Upper lobe of left lung (tissue), 6 donors: ENCODE measurements around the gene LRP8. TPM values are rescaled to one million over a fixed set of nuclear protein-coding genes. Genes with fewer than 3 reads are reported as not detected.

ENCODE experiments used
- ATAC-seq, 2 donors: fragments of 200-7000 bp; cut with Tn5 transposase; one replicate each; pipeline ENCODE4 v1.9.1; 2022; ENCODE audit warnings: mild to moderate bottlenecking in 2 of 2, moderate library complexity in 2 of 2; ENCODE audit not compliant: low FRiP score in 2 of 2
- DNase-seq, 2 donors: peaks; one replicate each; pipeline ENCODE4 v3.0.0-alpha.2; 2019 to 2020
- H3K27ac ChIP-seq, 4 donors: fragments of 200-600 bp; sonication (generic); one replicate each; pipeline ENCODE4 v1.5.1; 2016 to 2019
- H3K27me3 ChIP-seq, 4 donors: fragments of 200-600 bp; sonication (generic); one replicate each; pipeline ENCODE4 v1.5.1; 2017 to 2019
- H3K36me3 ChIP-seq, 4 donors: fragments of 200-600 bp; sonication (generic); one replicate each; pipeline ENCODE4 v1.5.1; 2016 to 2019
- H3K4me1 ChIP-seq, 4 donors: fragments of 200-600 bp; sonication (generic); one replicate each; pipeline ENCODE4 v1.5.1; 2018 to 2019
- H3K4me3 ChIP-seq, 4 donors: fragments of 200-600 bp; sonication (generic); one replicate each; pipeline ENCODE4 v1.5.1; 2017 to 2019; ENCODE audit warnings: mild to moderate bottlenecking in 2 of 4, moderate library complexity in 1 of 4
- H3K9me3 ChIP-seq, 4 donors: fragments of 200-600 bp; sonication (generic); one replicate each; pipeline ENCODE4 v1.5.1; 2018 to 2019
- CTCF ChIP-seq, 6 experiments: fragments of 450-650 bp in 4 of 6; fragments of 200-600 bp in 2 of 6; sonication (generic) in 2 of 6; IDR thresholded peaks; one replicate each; pipeline ENCODE4 v1.5.1; 2016 to 2019; ENCODE audit warnings: antibody characterized with exemption in 6 of 6
- EP300 ChIP-seq, 4 donors: sonication (generic); formaldehyde crosslinking; IDR thresholded peaks; one replicate each; pipeline ENCODE4 v1.5.1; 2017; ENCODE audit warnings: antibody characterized with exemption in 4 of 4, control low read depth in 2 of 4
- POLR2A ChIP-seq, 4 donors: fragments of 450-650 bp; IDR thresholded peaks; one replicate each; pipeline ENCODE4 v1.5.1; 2016 to 2017; ENCODE audit warnings: antibody characterized with exemption in 4 of 4, mild to moderate bottlenecking in 2 of 4
- POLR2AphosphoS5 ChIP-seq, 2 donors: sonication (generic); formaldehyde crosslinking; IDR thresholded peaks; one replicate each; pipeline ENCODE4 v1.5.1; 2017; ENCODE audit warnings: antibody characterized with exemption in 2 of 2
- WGBS, 2 donors: methylation state at CpG; one replicate each; pipeline ENCODE4 v1.1.5; 2017 to 2018; 5-methylcytosine and 5-hydroxymethylcytosine counted together
- total RNA-seq, 6 donors: library from RNA; depleted of rRNA in 4 of 6; stranded (reverse); fragments of >200 nt in 4 of 6; gene quantifications; one replicate each; pipeline versions ENCODE4 v1.1.0 to v1.2.1, GENCODE V29; 2016 to 2021
- donor health status: DM: no; HTN: no; CAD: no; lungs with moderate emphysema.
- donor health status: DM: no; HTN: yes; CAD: no; lungs with severe emphysema.

Gene LRP8
- total RNA-seq, 6 donors from 2014 or later, result 4.6 to 23.0 (median 11.1) TPM

GRCh38 chr1:53238197-53239155, 89.4 kb downstream of the LRP8 start, which contains the start of gene MAGOH:
Gene MAGOH (minus strand): TSS chr1:53238518. CDS start chr1:53238448, 70 bp downstream.
- peak within 1 kb of the TSS; percentile 75 to 100 (median 88) for H3K4me3 ChIP-seq
- H3K4me1 ChIP-seq, result peaks cover 16 to 31% (median 22%) of the 10 kb centered on the region in 4 donors
- 3 to 35% methylated on average over 9 to 59 of the region's 64 CpGs for WGBS, 2 donors
- peak within 1 kb of the TSS; percentile 56 to 92 (median 87) for H3K27ac ChIP-seq
- peak in 3 of 4 donors; percentile 78 to 84 (median 82) for TF ChIP-seq POLR2A (IDR thresholded peaks at IDR 0.05)
- peak; percentile 98 for TF ChIP-seq POLR2AphosphoS5 (IDR thresholded peaks at IDR 0.05)
- peak in 1 of 4 donors; percentile 84 for TF ChIP-seq EP300 (IDR thresholded peaks at IDR 0.05)
- peak in 1 of 6 experiments; percentile 17 for TF ChIP-seq CTCF (IDR thresholded peaks at IDR 0.05)
- H3K36me3 ChIP-seq, result peaks cover 6 to 27% (median 21%) of the 10 kb centered on the region in 4 donors
- peak; percentile 94 to 99 for ATAC-seq
- DNase-seq, result peak; percentile 95 to 100
- H3K9me3 ChIP-seq, result no peaks in the 10 kb centered on the region
- H3K27me3 ChIP-seq, result no peaks in the 10 kb centered on the region

- no peak for DNase-seq
- peak overlapping the region in 3 of 4 donors; percentile 56 to 92 (median 87) for H3K27ac ChIP-seq
- H3K27me3 ChIP-seq, result no peaks in the 10 kb centered on the region
- no peaks in the 10 kb centered on the region for H3K9me3 ChIP-seq
- H3K4me3 ChIP-seq, result peak overlapping the region; percentile 75 to 100 (median 88)
- H3K36me3 ChIP-seq, result peaks cover 9 to 36% (median 28%) of the 10 kb centered on the region in 4 donors
- WGBS, 2 donors, result 31 to 38% methylated on average over 8 of the region's 8 CpGs
- TF ChIP-seq EP300 (IDR thresholded peaks at IDR 0.05) (no peak), POLR2AphosphoS5 (IDR thresholded peaks at IDR 0.05) (no peak), CTCF (IDR thresholded peaks at IDR 0.05) (no peak), POLR2A (IDR thresholded peaks at IDR 0.05) (no peak)
- H3K4me1 ChIP-seq, result peaks cover 16 to 31% (median 22%) of the 10 kb centered on the region in 4 donors
- ATAC-seq, result no peak
Measured at GRCh38 chr1:53237638-53238037, 90.2 kb downstream of the LRP8 start.

- H3K27ac ChIP-seq, result peak overlapping the region; percentile 90 to 100 (median 96)
- H3K27me3 ChIP-seq, result no peaks in the 10 kb centered on the region
- peaks cover 8 to 17% (median 15%) of the 10 kb centered on the region in 4 donors for H3K4me1 ChIP-seq
- TF ChIP-seq CTCF (IDR thresholded peaks at IDR 0.05), result no peak
- TF ChIP-seq POLR2A (IDR thresholded peaks at IDR 0.05), result no peak
- TF ChIP-seq EP300 (IDR thresholded peaks at IDR 0.05), result no peak
- no peak for TF ChIP-seq POLR2AphosphoS5 (IDR thresholded peaks at IDR 0.05)
- peaks cover 0 to 29% (median 11%) of the 10 kb centered on the region in 4 donors for H3K36me3 ChIP-seq
- ATAC-seq, result no peak
- H3K9me3 ChIP-seq, result no peaks in the 10 kb centered on the region
- peak overlapping the region; percentile 59 to 85 (median 72) for H3K4me3 ChIP-seq
- DNase-seq, result no peak
- WGBS, 2 donors, result 46 to 54% methylated on average over 3 of the region's 3 CpGs
Measured at GRCh38 chr1:53220962-53221286, 106.9 kb downstream of the LRP8 start.

GRCh38 chr1:53220171-53220961, 107.5 kb downstream of the LRP8 start, which contains the start of gene CZIB:
Gene CZIB (minus strand): TSS chr1:53220634. CDS start chr1:53220575, 59 bp downstream.
- peak within 1 kb of the TSS; percentile 90 to 100 (median 96) for H3K27ac ChIP-seq
- DNase-seq (peak; percentile 94 to 98), ATAC-seq (peak; percentile 98 to 100)
- H3K27me3 ChIP-seq, result no peaks in the 10 kb centered on the region
- H3K36me3 ChIP-seq, result peaks cover 0 to 31% (median 11%) of the 10 kb centered on the region in 4 donors
- peak; percentile 57 to 98 (median 85) for TF ChIP-seq POLR2A (IDR thresholded peaks at IDR 0.05)
- peak in 1 of 4 donors; percentile 66 for TF ChIP-seq EP300 (IDR thresholded peaks at IDR 0.05)
- TF ChIP-seq POLR2AphosphoS5 (IDR thresholded peaks at IDR 0.05), result peak; percentile 96 to 98
- peak in 1 of 6 experiments; percentile 18 for TF ChIP-seq CTCF (IDR thresholded peaks at IDR 0.05)
- H3K4me3 ChIP-seq, result peak within 1 kb of the TSS; percentile 59 to 85 (median 72)
- peaks cover 8 to 17% (median 15%) of the 10 kb centered on the region in 4 donors for H3K4me1 ChIP-seq
- WGBS, 2 donors, result 0 to 1% methylated on average over 16 to 57 of the region's 61 CpGs
- H3K9me3 ChIP-seq, result no peaks in the 10 kb centered on the region
